H1 (cell line): ENCODE measurements around the gene ZNF367. TPM values are rescaled to one million over a fixed set of nuclear protein-coding genes. Genes with fewer than 3 reads are reported as not detected.

ENCODE experiments used
- BCL11A ChIP-seq, 2 experiments: IDR thresholded peaks; one replicate each; pipeline ENCODE4 v1.6.1; 2011; ENCODE audit warnings: low read depth in 2 of 2, low read length in 2 of 2, mild to moderate bottlenecking in 2 of 2
- CHD2 ChIP-seq: IDR thresholded peaks from 2 replicates; pipeline ENCODE4 v1.6.1; 2012; ENCODE audit warnings: low read length, improper control_type of control experiment
- polyA plus RNA-seq, 7 experiments: library from polyadenylated mRNA; depleted of rRNA in 3 of 7; stranded (reverse) in 5 of 7; unstranded in 2 of 7; fragments of >200 nt in 5 of 7; fragments of 200-250 nt in 2 of 7; gene quantifications; 1 replicate in 5 of 7; 2 replicates in 1 of 7; 4 replicates in 1 of 7; pipeline versions ENCODE4 v1.2.1 to v1.2.3, GENCODE V29; 2011 to 2013; ENCODE audit warnings: missing spikeins in 2 of 7, mixed read lengths in 2 of 7
- total RNA-seq: library from RNA; stranded (reverse); fragmentation: NEBNext Ultra II Directional; extraction: Animal tissue kit (Norgen Biotek cat#: 25700); gene quantifications from 2 replicates; pipeline ENCODE4 v1.2.1, GENCODE V29; 2021

Gene ZNF367
- total and polyA plus RNA-seq, 2 of the 8 experiments (the other 6 are each of a cell fraction or from before 2014, with no cell fraction given), result 2.2 to 8.2 TPM

- TF ChIP-seq BCL11A (IDR thresholded peaks at IDR 0.05; ENCODE audit: low read depth in 2 of 2, low read length in 2 of 2) (no peak), CHD2 (no peak)
- TF ChIP-seq, all 59 proteins: peak for 8
These were observed 2.5 kb upstream of the ZNF367 start (continued) for GRCh38 chr9:96420468-96421219.
